OCI-LY3 (cell line): ENCODE measurements around the gene COMT.

Experiments used
- H2AFZ ChIP-seq: fragments of 200-600, 300-600 bp; shearing (Covaris generic); 2 replicates; pipeline ENCODE4 v1.6.0; 2014; ENCODE audit warnings: antibody characterized with exemption, low read depth, low read length
- H3K27ac ChIP-seq: fragments of 200-600, 300-600 bp; sonication (generic); 2 replicates; pipeline ENCODE4 v1.5.1; 2014; ENCODE audit warnings: mild to moderate bottlenecking, low read length, moderate library complexity, mixed read lengths
- H3K27me3 ChIP-seq: fragments of 200-600, 300-600 bp; sonication (generic); 2 replicates; pipeline ENCODE4 v1.6.1; 2014; ENCODE audit warnings: low read depth, low read length, mixed read lengths
- H3K36me3 ChIP-seq: fragments of 200-600, 300-600 bp; sonication (generic); replicated peaks from 2 replicates; pipeline ENCODE3; 2014; ENCODE audit warnings: low read depth, low read length, mixed read lengths
- H3K4me1 ChIP-seq: fragments of 300-600, 200-600 bp; sonication (generic); 2 replicates; pipeline ENCODE4 v1.6.1; 2014; ENCODE audit warnings: low read length, mixed read lengths
- H3K4me2 ChIP-seq: fragments of 200-600, 300-600 bp; sonication (generic); 2 replicates; pipeline ENCODE4 v1.6.1; 2014; ENCODE audit warnings: low read length, mixed read lengths
- H3K4me3 ChIP-seq: fragments of 300-600, 200-600 bp; sonication (generic); 2 replicates; pipeline ENCODE4 v1.5.1; 2014; ENCODE audit warnings: antibody characterized with exemption, mild to moderate bottlenecking, low read length, moderate library complexity
- H3K79me2 ChIP-seq: fragments of 300-600, 200-600 bp; shearing (Covaris generic); 2 replicates; pipeline ENCODE4 v1.6.1; 2014; ENCODE audit warnings: mild to moderate bottlenecking, low read length, mixed read lengths
- H3K9ac ChIP-seq: fragments of 300-600, 200-600 bp; shearing (Covaris generic); 2 replicates; pipeline ENCODE4 v1.6.0; 2014; ENCODE audit warnings: mild to moderate bottlenecking, low read length, moderate library complexity
- H3K9me3 ChIP-seq: fragments of 200-600, 300-600 bp; shearing (Covaris generic); 2 replicates; pipeline ENCODE4 v1.6.1; 2014; ENCODE audit warnings: low read length, mixed read lengths; ENCODE audit not compliant: insufficient read depth
- H4K20me1 ChIP-seq: fragments of 200-600, 300-600 bp; sonication (generic); 2 replicates; pipeline ENCODE4 v1.6.1; 2016; ENCODE audit warnings: low read length, mixed read lengths; ENCODE audit not compliant: insufficient read depth
- CTCF ChIP-seq: fragments of 200-600, 300-600 bp; sonication (generic); IDR thresholded peaks from 2 replicates; pipeline ENCODE4 v1.5.1; 2014; ENCODE audit warnings: antibody characterized with exemption, low read length, low read depth
- EZH2phosphoT487 ChIP-seq: fragments of 200-600 bp; shearing (Covaris generic); IDR thresholded peaks from 2 replicates; pipeline ENCODE4 v1.6.1; 2018; ENCODE audit warnings: antibody characterized with exemption, mixed run types, low read depth

The COMT gene

GRCh38 chr22:19941365-19942082 is at the start of gene COMT, which contains the start of gene TXNRD2:
Gene COMT (plus strand): TSS chr22:19941772. CDS start chr22:19962527, 20,755 bp downstream.
Gene TXNRD2 (minus strand): TSS chr22:19941818. CDS start chr22:19941803, 15 bp downstream.
- Histone ChIP-seq H4K20me1 (no peaks in the 10 kb centered on the region), H3K79me2 (peaks cover 63% of the 10 kb centered on the region), H3K4me3 (peak within 1 kb of the TSS; percentile 91), H3K4me1 (peaks cover 18% of the 10 kb centered on the region), H3K27me3 (no peaks in the 10 kb centered on the region), H2AFZ (peak within 1 kb of the TSS; percentile 48; the same call in 1 of the 2 replicates), H3K36me3 (peaks cover 11% of the 10 kb centered on the region), H3K9me3 (no peaks in the 10 kb centered on the region), H3K4me2 (peak within 1 kb of the TSS; percentile 98), H3K27ac (peak within 1 kb of the TSS; percentile 72), H3K9ac (peak within 1 kb of the TSS; percentile 99)
- TF ChIP-seq EZH2phosphoT487 (no peak), CTCF (no peak)

- no peak overlapping the region for H3K9ac ChIP-seq
- peaks cover 6% of the 10 kb centered on the region; the same call in 1 of the 2 replicates for H3K9me3 ChIP-seq
- H3K4me1 ChIP-seq: peaks cover under 1% of the 10 kb centered on the region
- H3K4me3 ChIP-seq: no peak overlapping the region
- H3K4me2 ChIP-seq: no peak overlapping the region
- peaks cover 3% of the 10 kb centered on the region for H3K36me3 ChIP-seq
- H3K79me2 ChIP-seq: no peaks in the 10 kb centered on the region
- H4K20me1 ChIP-seq: no peaks in the 10 kb centered on the region
- no peak overlapping the region for H3K27ac ChIP-seq
- no peak for TF ChIP-seq CTCF
- TF ChIP-seq EZH2phosphoT487: no peak
- H3K27me3 ChIP-seq: no peaks in the 10 kb centered on the region
- no peak overlapping the region for H2AFZ ChIP-seq
Observed at GRCh38 chr22:19892257-19892879, 49.2 kb upstream of the COMT start.

GRCh38 chr22:19892925-19893324 is 48.6 kb upstream of the COMT start:
- Histone ChIP-seq H3K4me2 (no peak overlapping the region), H3K27me3 (no peaks in the 10 kb centered on the region), H2AFZ (no peak overlapping the region), H3K36me3 (peaks cover 3% of the 10 kb centered on the region), H3K9ac (no peak overlapping the region), H3K27ac (no peak overlapping the region), H4K20me1 (no peaks in the 10 kb centered on the region), H3K4me3 (no peak overlapping the region), H3K9me3 (peaks cover 6% of the 10 kb centered on the region; the same call in 1 of the 2 replicates), H3K4me1 (no peaks in the 10 kb centered on the region), H3K79me2 (no peaks in the 10 kb centered on the region)
- TF ChIP-seq CTCF (no peak), EZH2phosphoT487 (no peak)

GRCh38 chr22:19893363-19893762 is 48.2 kb upstream of the COMT start:
- H3K9ac ChIP-seq: no peak overlapping the region
- TF ChIP-seq CTCF: no peak
- TF ChIP-seq EZH2phosphoT487: no peak
- no peaks in the 10 kb centered on the region for H4K20me1 ChIP-seq
- H3K4me1 ChIP-seq: no peaks in the 10 kb centered on the region
- no peaks in the 10 kb centered on the region for H3K27me3 ChIP-seq
- peaks cover 3% of the 10 kb centered on the region for H3K36me3 ChIP-seq
- peaks cover 6% of the 10 kb centered on the region; the same call in 1 of the 2 replicates for H3K9me3 ChIP-seq
- H3K79me2 ChIP-seq: no peaks in the 10 kb centered on the region
- no peak overlapping the region for H3K27ac ChIP-seq
- no peak overlapping the region for H3K4me3 ChIP-seq
- no peak overlapping the region for H3K4me2 ChIP-seq
- H2AFZ ChIP-seq: no peak overlapping the region
